Liver (tissue), 3 donors: ENCODE measurements around the gene BCL2L14.

Experiments
- CTCF ChIP-seq: fragments of 150-350 bp; IDR thresholded peaks from 2 replicates; pipeline ENCODE4 v1.5.1; 2017; ENCODE audit warnings: improper control_type of control experiment, low read depth, low read length; ENCODE audit not compliant: missing input control
- TAF1 ChIP-seq: conservative IDR thresholded peaks from 2 replicates; pipeline ENCODE4 v1.6.1; 2016; ENCODE audit warnings: antibody characterized with exemption, mild to moderate bottlenecking
- YY1 ChIP-seq: IDR thresholded peaks from 2 replicates; pipeline ENCODE4 v1.6.1; 2016; ENCODE audit warnings: antibody characterized with exemption, mild to moderate bottlenecking
- donor health status: healthy.
- donor health status: healthy.

- TF ChIP-seq TAF1 = no peak
- TF ChIP-seq CTCF = no peak
- TF ChIP-seq YY1 = no peak
These were observed 37.8 kb downstream of the BCL2L14 start for GRCh38 chr12:12108441-12109058.
